HG02623 (cell line): ENCODE measurements around the gene ENPP7.
"Not testable (repeated sequence)": the region's sequence is repeated elsewhere in the genome, so short reads cannot be mapped to it uniquely, and the experiment has no call there.

ENCODE experiments used
- ATAC-seq: cut with Tn5 transposase; IDR thresholded peaks from one replicate; pipeline ENCODE4 v1.9.1; 2021; ENCODE audit warnings: moderate library complexity; ENCODE audit not compliant: unreplicated experiment

Gene ENPP7

DNA sequence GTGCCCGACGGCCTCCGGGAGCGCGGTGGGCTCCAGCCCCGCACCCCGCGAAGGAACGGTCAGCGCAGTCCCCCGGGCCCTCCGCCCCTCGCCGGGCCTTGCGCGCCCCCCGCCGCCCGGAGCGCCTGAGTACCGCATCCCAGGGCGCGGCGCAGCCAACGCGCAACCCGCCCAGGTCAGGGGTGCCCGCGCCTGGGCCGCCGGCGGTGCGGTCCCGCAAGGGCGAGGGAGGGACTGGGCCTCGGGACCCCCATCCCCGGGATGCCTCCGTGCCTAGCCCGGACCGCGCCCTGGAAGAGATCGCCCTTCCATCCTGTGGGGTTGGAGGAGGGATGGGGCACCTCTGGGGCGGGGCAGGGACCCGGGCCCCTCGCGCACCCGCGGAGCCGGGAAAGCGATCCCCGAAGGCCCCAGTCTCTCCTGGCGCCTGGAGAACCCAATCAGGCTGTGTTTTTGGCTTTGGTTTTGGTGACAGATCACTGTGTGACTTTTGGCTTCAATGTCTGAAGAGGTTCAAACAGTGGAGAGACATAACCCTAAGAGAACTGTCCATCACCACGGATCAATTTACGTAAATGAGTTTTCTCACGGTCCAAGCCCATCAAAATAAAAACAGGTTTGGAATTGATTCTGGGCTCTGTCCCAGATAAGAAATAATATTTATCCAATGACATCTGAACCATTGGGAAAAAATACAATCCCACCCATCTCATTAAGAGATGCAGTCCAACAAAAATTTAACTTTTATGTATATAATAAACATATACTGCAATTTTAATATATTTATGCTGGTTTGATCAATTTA lies 17.8 kb downstream of the ENPP7 start:
- no peak for ATAC-seq

DNA sequence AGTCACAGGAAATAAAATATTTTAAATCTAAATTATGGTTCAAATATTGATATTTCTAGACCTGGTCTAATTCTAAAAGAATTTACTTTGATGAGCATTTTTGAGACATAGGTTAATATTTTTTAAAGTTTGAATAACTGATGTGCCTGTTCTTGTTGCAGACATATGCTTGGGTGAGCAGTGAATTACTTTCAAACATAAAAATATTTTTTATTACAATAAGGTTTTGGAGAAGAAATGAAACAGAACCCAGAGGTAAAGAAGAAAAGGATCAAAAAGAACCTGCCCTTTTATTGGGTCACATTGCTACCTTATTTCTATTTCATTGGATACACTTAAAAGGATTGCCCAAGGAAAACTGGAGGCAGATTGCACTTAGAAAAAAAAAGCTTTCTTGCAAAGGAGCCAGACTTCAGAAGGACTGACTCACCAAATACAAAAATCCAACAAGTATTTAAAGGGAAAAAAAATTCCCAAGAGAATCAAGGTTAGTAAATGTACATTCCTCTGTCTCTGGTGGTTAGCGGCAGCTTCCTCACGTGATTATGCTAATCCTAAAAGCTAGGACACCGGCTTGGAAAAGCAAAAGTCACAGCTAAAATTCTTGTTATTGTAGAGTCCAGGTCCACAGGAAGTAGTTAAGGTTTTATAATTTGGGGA lies 18.5 kb downstream of the ENPP7 start:
- ATAC-seq = no peak

DNA sequence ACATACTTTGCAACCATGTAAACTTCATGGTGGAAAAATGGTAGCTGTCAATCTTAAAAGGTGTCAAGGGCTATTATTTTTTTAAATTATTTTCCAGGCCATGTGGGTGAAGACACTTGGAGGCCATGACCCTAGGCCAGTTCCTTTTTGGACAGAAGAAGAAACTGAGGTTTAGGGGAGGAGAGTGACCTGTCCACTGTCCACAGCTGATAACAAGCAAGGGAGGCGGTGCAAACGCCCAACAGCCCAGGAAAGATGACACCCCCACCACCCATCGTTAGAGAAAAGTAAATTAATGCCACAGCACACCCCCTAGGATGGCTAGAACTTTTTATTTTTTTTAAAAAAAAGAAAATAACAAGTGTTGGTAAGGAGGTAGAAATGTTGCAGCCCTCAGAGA lies 19.2 kb downstream of the ENPP7 start:
- ATAC-seq = no peak

DNA sequence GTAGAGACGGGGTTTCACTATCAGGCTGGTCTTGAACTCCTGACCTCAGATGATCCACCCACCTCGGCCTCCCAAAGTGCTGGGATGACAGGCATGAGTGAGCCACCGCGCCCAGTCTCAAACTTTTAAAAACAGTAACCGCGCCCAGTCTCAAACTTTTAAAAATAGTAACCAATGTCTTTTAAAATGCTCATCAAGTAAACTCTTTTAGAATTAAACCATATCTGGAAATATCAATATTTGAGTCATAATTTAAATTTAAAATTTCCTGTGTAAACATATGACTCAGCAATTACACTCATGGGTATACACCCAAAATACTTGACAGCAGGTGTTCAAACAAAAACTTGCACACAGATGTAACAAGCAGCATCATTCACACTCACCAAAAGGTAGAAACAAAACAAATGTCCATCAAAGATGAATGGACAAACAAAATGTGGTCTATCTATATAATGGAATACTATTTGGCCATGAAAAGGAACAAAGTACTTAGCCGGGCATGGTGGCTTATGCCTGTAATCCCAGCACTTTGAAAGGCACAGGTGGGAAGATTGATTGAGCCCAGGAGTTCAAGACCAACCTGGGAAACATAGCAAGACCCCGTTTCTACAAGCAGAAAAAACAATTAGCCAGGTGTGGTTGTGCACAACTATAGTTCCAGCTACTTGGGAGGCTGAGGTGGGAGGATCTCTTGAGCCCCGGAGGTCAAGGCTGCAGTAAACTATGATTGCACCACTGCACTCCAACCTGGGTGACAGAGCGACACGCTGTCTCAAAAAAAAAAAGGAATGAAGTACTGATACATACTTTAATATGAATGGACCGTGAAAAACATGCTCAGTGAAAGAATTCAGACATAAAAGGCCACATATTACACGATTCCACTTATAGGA lies 20.2 kb downstream of the ENPP7 start:
- no peak for ATAC-seq

DNA sequence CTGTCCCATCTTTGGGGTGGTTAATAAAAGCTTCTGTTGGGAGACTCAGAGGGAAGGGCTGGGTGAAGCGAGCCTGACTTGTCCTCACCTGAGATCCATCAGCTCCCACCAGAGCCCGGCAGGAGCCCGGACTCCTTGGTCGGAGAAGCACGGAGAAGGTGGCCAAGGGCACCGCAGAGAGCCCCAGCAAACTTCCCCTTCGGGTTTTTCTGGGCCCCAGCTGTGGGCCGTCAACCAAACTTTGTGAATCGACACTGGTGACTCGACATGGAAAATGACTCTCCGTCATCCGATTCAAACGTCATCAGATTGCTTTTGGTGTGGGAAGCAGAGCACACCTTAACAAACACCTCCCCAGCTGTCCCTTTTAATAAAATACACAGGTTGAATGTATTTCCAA lies 21.4 kb downstream of the ENPP7 start:
- ATAC-seq = no peak

DNA sequence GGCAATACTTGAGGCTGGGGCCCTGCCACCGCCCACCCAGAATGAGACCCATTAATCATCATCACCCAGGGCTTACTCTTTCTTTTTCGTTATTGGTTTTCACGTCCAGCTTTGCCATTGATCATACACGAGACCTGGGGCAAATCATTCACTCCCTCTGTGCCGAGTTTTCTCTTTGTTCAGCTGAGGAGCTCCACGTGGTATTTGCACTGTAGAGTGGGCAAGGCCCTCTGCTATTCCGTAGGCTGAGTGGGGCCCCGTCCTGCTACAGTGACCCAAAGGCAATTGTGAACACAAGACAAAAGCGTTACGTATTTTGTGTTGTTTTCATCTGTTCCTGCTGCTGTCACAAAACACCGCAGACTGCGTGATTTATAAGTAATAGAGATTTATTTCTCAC lies 23.6 kb downstream of the ENPP7 start:
- ATAC-seq = no peak

DNA sequence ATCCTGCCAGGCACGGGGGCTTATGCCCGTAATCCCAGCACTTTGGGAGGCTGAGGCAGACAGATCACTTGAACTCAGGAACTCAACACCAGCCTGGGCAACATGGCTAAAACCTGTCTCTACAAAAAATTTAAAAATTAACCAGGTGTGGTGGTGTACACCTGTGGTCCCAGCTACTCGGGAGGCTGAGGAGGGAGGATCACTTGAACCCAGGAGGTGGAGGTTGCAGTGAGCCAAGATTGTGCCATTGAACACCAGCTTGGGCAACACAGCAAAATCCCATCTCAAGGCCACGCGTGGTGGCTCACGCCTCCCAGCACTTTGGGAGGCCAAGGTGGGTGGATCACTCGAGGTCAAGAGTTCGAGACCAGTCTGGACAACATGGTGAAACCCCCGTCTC lies 24.2 kb downstream of the ENPP7 start:
- ATAC-seq = not testable (repeated sequence)

DNA sequence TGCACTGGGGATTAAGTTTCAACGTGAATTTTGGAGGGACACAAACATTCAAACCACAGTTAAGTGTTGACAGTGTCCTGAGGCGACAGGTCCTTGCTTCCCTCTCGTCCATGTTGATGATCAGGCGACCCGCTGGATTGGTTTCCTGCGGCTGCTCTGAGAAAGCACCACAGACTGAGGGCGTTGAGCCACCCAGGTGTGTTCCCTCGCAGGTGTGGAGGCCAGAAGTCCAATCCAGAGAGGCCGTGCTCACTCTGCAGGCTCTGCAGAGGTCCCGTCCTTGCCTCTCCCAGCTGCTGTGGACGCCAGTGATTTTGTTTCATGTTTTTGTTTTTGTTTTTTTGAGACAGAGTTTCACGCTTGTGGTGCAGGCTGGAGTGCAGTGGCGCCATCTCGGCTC lies 24.8 kb downstream of the ENPP7 start:
- no peak for ATAC-seq

DNA sequence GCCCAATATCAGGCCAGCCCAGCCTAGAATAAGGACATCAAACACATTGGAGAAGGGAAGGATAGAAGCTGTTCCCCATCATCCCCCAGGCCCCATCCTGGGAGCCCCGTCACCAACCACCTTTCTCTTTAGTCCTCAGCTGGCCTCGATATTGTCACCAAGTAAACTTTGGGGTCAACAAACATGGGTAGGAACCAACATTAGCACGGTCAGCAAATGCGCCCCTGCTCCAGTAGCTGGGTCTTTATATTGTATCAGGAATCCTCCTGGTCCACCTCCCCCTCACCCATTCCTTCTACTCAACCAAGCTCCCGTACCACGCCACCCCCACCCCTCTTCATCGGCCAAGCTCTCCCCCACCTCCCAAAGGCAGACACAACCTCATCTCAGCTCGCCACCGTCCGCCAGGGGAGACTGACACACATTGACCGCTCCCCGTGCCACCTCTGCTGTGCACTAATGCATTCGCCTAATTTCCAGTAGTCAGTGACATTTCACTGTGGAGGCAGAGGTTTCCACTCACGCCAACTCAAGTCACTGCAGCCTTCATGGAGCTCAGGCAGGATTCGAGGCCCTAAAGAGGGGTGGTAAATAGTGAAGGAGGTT lies 26.5 kb downstream of the ENPP7 start:
- ATAC-seq = no peak

DNA sequence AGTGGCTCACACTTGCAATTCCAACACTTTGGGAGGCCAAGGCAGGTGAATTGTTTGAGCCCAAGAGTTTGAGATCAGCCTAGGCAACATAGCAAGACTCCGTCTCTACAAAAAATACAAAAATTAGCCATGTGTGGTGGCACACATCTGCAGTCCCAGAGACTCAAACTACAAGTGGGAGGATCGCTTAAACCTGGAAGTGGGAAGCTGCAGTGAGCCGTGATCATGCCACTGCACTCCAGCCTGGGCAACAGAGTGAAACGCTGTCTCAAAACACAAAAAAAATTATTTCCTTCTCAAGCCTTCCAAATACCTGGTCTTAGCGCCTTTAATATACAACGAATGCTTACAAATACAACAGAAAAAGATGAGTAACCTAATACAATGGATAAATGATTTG lies 27.5 kb downstream of the ENPP7 start:
- ATAC-seq = no peak

DNA sequence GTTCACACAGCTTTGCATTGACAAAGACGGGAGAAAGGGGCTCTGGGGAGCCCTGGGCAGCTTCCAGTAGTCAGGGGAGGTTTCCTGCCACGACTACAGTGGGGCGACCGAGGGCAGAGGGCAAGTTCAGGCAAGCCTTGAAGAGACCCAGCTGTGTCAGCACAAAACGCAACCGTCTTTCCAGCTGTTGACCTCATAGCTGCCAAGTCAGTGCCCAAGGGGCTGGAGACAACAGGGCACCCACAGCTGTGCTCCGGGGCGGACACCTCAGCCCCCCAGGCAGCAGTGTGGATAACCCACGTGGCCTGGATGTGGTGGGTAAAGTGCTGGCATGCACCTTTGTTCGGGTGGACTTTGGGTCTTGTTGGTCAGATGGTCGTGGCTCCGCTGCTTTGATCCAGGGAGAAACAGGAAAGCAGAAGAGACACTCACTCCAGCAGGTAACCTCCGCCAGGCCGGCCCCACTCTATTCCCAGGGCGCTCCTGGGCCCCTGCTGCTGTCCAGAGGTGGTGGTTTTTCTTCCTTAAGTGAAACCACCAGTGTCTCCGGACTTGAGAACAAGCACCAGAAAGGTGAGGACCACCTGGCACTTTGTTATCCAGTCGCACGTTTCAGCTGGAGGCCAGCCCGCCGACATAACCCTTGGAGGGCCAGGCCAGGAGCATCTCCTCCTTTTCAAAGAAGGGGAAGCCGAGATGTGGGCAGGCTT lies 29.6 kb downstream of the ENPP7 start:
- ATAC-seq = no peak

DNA sequence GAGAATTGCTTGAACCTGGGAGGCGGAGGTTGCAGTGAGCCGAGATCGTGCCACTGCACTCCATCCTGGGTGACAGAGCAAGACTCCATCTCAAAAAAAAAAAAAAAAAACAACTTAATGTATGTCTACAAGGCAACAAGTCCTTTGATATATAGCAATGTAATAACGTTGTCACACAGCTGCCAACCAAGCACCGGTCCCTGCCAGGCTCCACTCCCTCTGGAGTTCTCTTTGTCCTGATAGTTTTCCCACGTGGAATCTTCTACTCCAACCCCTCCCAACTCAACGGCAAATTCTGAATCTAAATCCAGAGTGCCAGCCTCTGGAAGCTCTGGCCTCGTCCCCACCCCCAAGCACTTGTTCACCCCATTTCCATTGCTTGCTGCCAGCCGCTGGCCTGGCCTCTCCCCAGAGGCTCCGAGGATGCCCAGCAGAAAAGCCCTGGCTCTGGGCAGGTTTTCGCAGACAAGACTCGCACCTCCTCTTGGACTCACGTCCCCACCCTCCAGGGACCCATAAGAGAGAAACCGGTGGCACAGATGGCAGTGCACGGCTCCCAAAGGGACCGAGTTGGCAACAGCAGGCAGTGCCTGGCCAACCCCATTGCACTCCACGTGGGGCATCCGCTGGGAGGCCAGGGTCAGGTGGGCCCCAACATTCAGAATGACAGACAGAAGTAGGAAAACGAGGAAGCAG lies 31.3 kb downstream of the ENPP7 start:
- no peak for ATAC-seq

DNA sequence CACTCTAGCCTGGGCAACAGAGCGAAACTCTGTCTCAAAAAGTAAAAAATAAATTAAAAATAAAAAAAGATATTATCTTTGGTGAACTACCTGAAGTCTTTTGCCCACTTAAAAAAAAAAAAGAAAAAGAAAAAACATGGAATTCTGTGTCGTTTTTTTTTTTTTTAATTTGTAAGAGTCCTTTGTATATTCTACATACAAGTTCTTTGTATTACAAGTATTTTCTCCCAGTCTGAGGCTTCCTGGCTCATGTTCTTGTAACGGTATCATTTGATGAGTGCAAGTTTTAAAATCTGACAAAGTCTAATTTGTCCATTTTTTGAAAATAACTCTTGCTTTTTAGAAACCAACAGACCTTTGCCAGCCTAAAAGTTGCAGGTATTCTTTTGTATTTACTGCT lies 35.0 kb downstream of the ENPP7 start:
- no peak for ATAC-seq

DNA sequence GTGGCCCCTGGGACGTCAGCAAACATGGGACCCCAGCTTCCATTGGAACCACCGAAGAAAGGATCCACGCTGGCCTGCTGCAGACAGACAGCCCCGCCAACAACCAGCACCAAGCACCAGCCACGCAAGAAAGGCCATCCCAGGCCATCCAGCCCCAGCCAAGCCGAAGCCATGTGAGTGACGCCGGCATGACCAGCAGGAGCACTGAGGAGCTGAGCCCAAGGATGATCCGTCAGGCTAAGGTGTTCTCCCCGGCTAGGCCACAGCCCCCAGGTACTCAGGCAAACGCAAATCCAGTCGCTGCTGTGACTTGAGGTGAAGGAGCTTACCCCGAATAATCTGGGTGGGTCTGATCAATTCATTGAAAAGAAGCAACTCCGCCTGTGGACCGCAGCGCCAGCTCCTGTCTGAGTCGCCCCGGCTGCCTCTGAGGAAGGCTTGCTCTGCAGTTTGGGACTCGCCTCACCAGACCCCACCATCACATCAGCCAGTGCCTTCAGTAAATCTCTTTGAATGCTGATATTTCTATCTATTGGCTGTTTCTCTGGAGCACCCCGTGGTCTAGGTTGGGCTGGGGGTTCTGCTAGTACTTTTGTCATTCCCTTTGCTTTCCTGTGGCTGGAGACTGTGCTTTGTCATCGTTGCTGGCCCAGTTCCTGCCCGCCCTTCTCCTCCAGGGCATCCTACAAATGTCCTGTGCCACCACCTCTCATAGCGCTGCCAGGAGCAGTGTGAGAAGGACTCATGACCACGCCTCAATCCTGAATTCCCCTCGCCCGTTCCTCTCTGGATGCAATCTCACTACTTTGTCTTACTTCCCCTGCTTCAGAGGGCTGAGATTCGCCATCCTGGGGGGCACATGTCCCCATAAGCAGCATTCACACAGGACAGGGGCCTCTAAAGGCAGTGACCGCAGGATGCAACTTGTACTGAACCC lies 39.1 kb downstream of the ENPP7 start:
- no peak for ATAC-seq

DNA sequence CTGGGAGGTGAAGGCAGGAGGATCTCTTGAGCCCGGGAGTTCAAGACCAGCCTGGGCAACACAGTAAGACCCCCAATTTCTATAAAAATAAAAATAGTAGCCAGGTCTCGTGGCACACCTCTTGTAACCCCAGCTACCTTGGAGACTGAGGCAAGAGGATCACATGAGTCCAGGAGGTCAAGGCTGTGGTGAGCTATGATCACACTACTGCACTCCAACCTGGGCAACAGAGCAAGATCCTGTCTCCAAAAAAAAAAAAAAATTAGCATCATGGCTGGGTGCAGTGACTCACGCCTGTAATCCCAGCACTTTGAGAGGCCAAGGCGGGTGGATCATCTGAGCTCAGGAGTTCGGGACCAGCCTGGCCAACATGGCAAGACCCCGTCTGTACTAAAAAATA lies 40.5 kb downstream of the ENPP7 start:
- no peak for ATAC-seq

DNA sequence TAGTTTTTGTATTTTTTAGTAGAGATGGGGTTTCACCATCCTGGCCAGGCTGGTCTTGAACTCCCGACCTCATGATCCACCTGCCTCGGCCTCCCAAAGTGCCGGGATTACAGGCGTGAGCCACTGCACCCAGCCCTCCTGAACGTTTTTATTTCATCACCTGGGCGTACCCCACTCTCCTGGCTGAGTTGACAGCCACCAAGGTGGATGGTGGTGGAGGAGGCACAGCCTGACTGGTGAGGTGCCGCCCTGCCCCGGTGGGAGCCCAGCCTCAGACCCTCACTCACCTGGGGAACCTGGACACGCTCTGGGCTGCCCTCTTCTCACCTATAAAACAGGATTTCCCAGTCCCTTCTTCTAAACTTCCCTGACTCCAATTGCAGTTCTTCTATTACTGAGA lies 42.0 kb downstream of the ENPP7 start:
- not testable (repeated sequence) for ATAC-seq

DNA sequence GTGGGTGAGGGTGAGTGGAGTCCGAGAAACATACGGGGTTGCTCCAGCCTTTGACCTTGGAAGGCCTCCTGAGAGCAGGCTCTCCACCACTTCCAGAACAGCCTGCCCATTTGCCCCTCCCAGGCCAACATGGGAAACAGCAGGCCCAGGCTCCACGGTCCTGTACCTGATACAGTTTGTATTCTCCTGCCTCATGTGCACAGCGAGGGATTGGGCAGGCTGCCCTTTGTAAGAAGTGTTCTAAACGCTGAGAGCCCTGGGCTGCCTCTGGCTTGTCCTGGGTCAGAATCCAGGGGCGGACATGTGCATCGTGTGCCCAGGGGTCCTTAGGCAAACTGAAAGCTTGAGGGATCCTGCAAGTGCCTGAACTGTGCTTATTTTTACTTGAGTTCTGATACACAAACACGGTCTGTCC lies 43.8 kb downstream of the ENPP7 start:
- no peak for ATAC-seq

DNA sequence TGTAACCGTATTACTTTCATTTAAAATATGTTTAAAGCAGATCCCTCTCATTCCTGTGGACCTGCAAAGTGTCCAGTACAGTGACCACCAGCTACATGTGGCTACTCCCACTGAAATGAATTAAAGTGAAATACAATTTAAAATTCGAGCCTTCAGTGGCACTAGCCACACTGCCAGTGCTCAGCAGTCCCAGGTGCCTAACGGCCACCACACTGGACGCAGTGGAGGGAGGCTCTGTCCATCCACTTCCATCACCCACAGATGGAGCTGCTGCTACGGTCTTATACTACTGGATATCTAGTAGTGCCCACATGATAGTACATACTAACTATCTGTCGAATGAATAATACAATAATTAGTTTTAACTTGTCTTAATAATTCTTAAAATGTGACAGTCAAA lies 44.9 kb downstream of the ENPP7 start:
- no peak for ATAC-seq
